Measurements from ENCODE around the gene NT5C3B.

The NT5C3B gene

GRCh38 chr17:41823580-41823979 is 12.5 kb downstream of the NT5C3B start:
- ChIA-PET POLR2A (interaction anchor here (1.2 to 2.9 kb wide), 5 partner anchors 9 to 135 kb away, joined by 4 to 25 read pairs (median 6); partner anchors contain the start of genes EIF1, FKBP10, JUP and KLHL10), CTCF (interaction anchor here (0.6 to 1.4 kb wide), 2 partner anchors 22 to 63 kb away, joined by 3 to 6 read pairs; no protein-coding TSS in a partner anchor)
- Histone ChIP-seq H3K27ac (ENCODE audit: extremely low read depth, low read depth, low read length) (no peak overlapping the region), H3K36me3 (ENCODE audit: control insufficient read depth in 2 of 2, insufficient read depth in 1 of 2, low read length in 2 of 2) (peaks cover 22 to 88% of the 10 kb centered on the region in 2 experiments), H3K9me3 (ENCODE audit: control insufficient read depth, insufficient read depth, low read depth, low read length) (no peaks in the 10 kb centered on the region), H3K4me3 (ENCODE audit: low read depth, low read length) (no peak overlapping the region), H3K4me1 (ENCODE audit: control insufficient read depth, insufficient read depth, low read length) (no peaks in the 10 kb centered on the region)
- TF ChIP-seq ZNF214 (tag by site-specific recombination; IDR thresholded peaks at IDR 0.05; ENCODE audit: borderline replicate concordance) (no peak), ZNF624 (tag by site-specific recombination; IDR thresholded peaks at IDR 0.05) (no peak), ZNF664 (tag by site-specific recombination; IDR thresholded peaks at IDR 0.05) (no peak), ZNF184 (tag by site-specific recombination; IDR thresholded peaks at IDR 0.05) (no peak), ZNF121 (tag by site-specific recombination; IDR thresholded peaks at IDR 0.05) (no peak), SCRT2 (tag by site-specific recombination; IDR thresholded peaks at IDR 0.05) (peak; percentile 56; the same call in 1 of the 2 replicates)

GRCh38 chr17:41823141-41823524 is 12.9 kb downstream of the NT5C3B start:
- Histone ChIP-seq H3K4me3 (ENCODE audit: low read depth, low read length) (no peak overlapping the region), H3K9me3 (ENCODE audit: control insufficient read depth, insufficient read depth, low read depth, low read length) (no peaks in the 10 kb centered on the region), H3K36me3 (ENCODE audit: control insufficient read depth in 2 of 2, insufficient read depth in 1 of 2, low read length in 2 of 2) (peaks cover 18 to 88% of the 10 kb centered on the region in 2 experiments), H3K27ac (ENCODE audit: extremely low read depth, low read depth, low read length) (no peak overlapping the region), H3K4me1 (ENCODE audit: control insufficient read depth, insufficient read depth, low read length) (no peaks in the 10 kb centered on the region)
- POLR2A ChIA-PET = interaction anchor here (0.5 to 2.9 kb wide), 8 partner anchors 9 to 134 kb away, joined by 3 to 25 read pairs (median 6); partner anchors contain the start of genes EIF1, FKBP10 and P3H4
- TF ChIP-seq SP3 (tag by site-specific recombination; IDR thresholded peaks at IDR 0.05) = no peak
- TF ChIP-seq ZNF670 (tag by site-specific recombination; IDR thresholded peaks at IDR 0.05; ENCODE audit: low read depth) = no peak
- no peak for TF ChIP-seq GLI2 (tag by site-specific recombination; IDR thresholded peaks at IDR 0.05; ENCODE audit: borderline replicate concordance, low read depth)
- TF ChIP-seq ZNF488 (tag by site-specific recombination; IDR thresholded peaks at IDR 0.05) = no peak
- TF ChIP-seq RBAK (tag by site-specific recombination; IDR thresholded peaks at IDR 0.05) = no peak
- no peak for TF ChIP-seq ZNF654 (tag by site-specific recombination; IDR thresholded peaks at IDR 0.05; ENCODE audit: low read depth)
- TF ChIP-seq ZNF843 (tag by site-specific recombination; IDR thresholded peaks at IDR 0.05) = no peak
- TF ChIP-seq AEBP2 (tag by site-specific recombination; IDR thresholded peaks at IDR 0.05; ENCODE audit: borderline replicate concordance) = no peak
- TF ChIP-seq ZNF146 (tag by site-specific recombination; IDR thresholded peaks at IDR 0.05) = no peak
- TF ChIP-seq, protein P1, sequence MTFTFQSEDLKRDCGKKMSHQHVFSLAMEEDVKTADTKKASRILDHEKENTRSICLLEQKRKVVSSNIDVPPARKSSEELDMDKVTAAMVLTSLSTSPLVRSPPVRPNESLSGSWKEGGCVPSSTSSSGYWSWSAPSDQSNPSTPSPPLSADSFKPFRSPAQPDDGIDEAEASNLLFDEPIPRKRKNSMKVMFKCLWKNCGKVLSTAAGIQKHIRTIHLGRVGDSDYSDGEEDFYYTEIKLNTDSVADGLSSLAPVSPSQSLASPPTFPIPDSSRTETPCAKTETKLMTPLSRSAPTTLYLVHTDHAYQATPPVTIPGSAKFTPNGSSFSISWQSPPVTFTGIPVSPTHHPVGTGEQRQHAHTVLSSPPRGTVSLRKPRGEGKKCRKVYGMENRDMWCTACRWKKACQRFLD (tag by site-specific recombination; IDR thresholded peaks at IDR 0.05) = no peak
- TF ChIP-seq KLF16 (tag by site-specific recombination; IDR thresholded peaks at IDR 0.05) = no peak
- TF ChIP-seq ZBTB1 (tag by site-specific recombination; IDR thresholded peaks at IDR 0.05) = no peak
- no peak for TF ChIP-seq SCRT2 (tag by site-specific recombination; IDR thresholded peaks at IDR 0.05)
- CTCF ChIA-PET = no interaction called here
